ENCODE results near the gene KRT13.

- TF ChIP-seq FOXK1 (CRISPR knock-in tag; IDR thresholded peaks at IDR 0.05) (no peak), CTCF (IDR thresholded peaks at IDR 0.05) (no peak), ZBTB21 (CRISPR knock-in tag; IDR thresholded peaks at IDR 0.05; ENCODE audit: borderline replicate concordance) (no peak), CBFB (CRISPR knock-in tag; IDR thresholded peaks at IDR 0.05; ENCODE audit: low read depth) (no peak), SMAD3 (CRISPR knock-in tag; IDR thresholded peaks at IDR 0.05; ENCODE audit: borderline replicate concordance) (no peak), ZNF121 (CRISPR knock-in tag; IDR thresholded peaks at IDR 0.05) (no peak)
- TF ChIP-seq, protein P1, sequence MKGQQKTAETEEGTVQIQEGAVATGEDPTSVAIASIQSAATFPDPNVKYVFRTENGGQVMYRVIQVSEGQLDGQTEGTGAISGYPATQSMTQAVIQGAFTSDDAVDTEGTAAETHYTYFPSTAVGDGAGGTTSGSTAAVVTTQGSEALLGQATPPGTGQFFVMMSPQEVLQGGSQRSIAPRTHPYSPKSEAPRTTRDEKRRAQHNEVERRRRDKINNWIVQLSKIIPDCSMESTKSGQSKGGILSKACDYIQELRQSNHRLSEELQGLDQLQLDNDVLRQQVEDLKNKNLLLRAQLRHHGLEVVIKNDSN (CRISPR knock-in tag; IDR thresholded peaks at IDR 0.05): no peak
- TF ChIP-seq, protein P2, sequence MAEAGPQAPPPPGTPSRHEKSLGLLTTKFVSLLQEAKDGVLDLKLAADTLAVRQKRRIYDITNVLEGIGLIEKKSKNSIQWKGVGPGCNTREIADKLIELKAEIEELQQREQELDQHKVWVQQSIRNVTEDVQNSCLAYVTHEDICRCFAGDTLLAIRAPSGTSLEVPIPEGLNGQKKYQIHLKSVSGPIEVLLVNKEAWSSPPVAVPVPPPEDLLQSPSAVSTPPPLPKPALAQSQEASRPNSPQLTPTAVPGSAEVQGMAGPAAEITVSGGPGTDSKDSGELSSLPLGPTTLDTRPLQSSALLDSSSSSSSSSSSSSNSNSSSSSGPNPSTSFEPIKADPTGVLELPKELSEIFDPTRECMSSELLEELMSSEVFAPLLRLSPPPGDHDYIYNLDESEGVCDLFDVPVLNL (CRISPR knock-in tag; IDR thresholded peaks at IDR 0.05; ENCODE audit: borderline replicate concordance, low read depth): no peak
These were observed 47.8 kb upstream of the KRT13 start for GRCh38 chr17:41553176-41553575.
